ENCODE measurements around the gene NBAS. TPM values are rescaled to one million over a fixed set of nuclear protein-coding genes. Genes with fewer than 3 reads are reported as not detected.

The NBAS gene
- total RNA-seq, 1 experiment from 2014 or later: 32.5 TPM

- no peak overlapping the region for H4K91ac ChIP-seq (ENCODE audit: insufficient read length, low read depth, low read length)
- H3K56ac ChIP-seq (ENCODE audit: insufficient read length, low read depth, low read length): no peak overlapping the region
- H3K79me2 ChIP-seq (ENCODE audit: insufficient read depth, low read length): no peaks in the 10 kb centered on the region
- no peak overlapping the region for H2BK20ac ChIP-seq (ENCODE audit: low read depth, low read length, poor library complexity, severe bottlenecking)
- no peaks in the 10 kb centered on the region for H3K79me1 ChIP-seq (ENCODE audit: insufficient read depth, low read depth, low read length, poor library complexity, severe bottlenecking)
- no peak for DNase-seq
- no peaks in the 10 kb centered on the region for H3K23me2 ChIP-seq (ENCODE audit: insufficient read length, low read depth, low read length, poor library complexity, severe bottlenecking)
- H4K20me1 ChIP-seq (ENCODE audit: control insufficient read depth, insufficient read depth, insufficient read length): no peaks in the 10 kb centered on the region
- H3K9me3 ChIP-seq (ENCODE audit: control insufficient read depth, low read depth, low read length): no peaks in the 10 kb centered on the region
- no peaks in the 10 kb centered on the region for H3K27me3 ChIP-seq (ENCODE audit: insufficient read depth, low read length)
- Mint-ChIP-seq H3K4me1 (0 out of 4 replicates have a peak, but pooled peaks cover 0 to 2% of the 10 kb centered on the region in 2 experiments), H3K27me3 (ENCODE audit: low read depth) (no peaks in the 10 kb centered on the region), H3K36me3 (ENCODE audit: insufficient read depth in 1 of 3, low read depth in 3 of 3) (peaks cover 0 to 4% (median 4%) of the 10 kb centered on the region in 3 experiments; a peak in 4 of 7 replicates), H3K27ac (no peak overlapping the region), H3K4me3 (no peak overlapping the region), H3K9me3 (no peaks in the 10 kb centered on the region)
- no peak overlapping the region for H2AFZ ChIP-seq (ENCODE audit: low read length)
- no peak overlapping the region for H2AK5ac ChIP-seq (ENCODE audit: insufficient read length, low read length)
- no peaks in the 10 kb centered on the region for H3K4me1 ChIP-seq (ENCODE audit: insufficient read depth, low read length)
- no peak overlapping the region for H2BK5ac ChIP-seq (ENCODE audit: insufficient read length, low read length)
- no peak overlapping the region for H2BK12ac ChIP-seq (ENCODE audit: insufficient read length, low read depth, low read length)
- no peak overlapping the region for H3K18ac ChIP-seq (ENCODE audit: insufficient read length, low read depth, low read length)
- no peak overlapping the region for H4K5ac ChIP-seq (ENCODE audit: insufficient read length, low read depth, low read length)
- WGBS (ENCODE audit: extremely low coverage, insufficient read length, low lambda C conversion rate): no CpG with 5 or more reads among the region's 1 CpG
- no peak overlapping the region for H3K9ac ChIP-seq (ENCODE audit: extremely low read depth, insufficient read length, low read length)
- no peak for TF ChIP-seq CTCF (conservative IDR thresholded peaks at IDR 0.05)
- no peak overlapping the region for H2BK15ac ChIP-seq (ENCODE audit: low read depth, low read length)
- H3K4me2 ChIP-seq (ENCODE audit: insufficient read depth, insufficient read length, low read length): no peak overlapping the region
- no peak overlapping the region for H3K23ac ChIP-seq (ENCODE audit: insufficient read length, low read depth, low read length)
- H3K27ac ChIP-seq (ENCODE audit: insufficient read length, low read depth, low read length): no peak overlapping the region
- H3K4ac ChIP-seq (ENCODE audit: low read depth, low read length): no peak overlapping the region
- H3K14ac ChIP-seq (ENCODE audit: insufficient read depth, low read length): no peak overlapping the region
- H2BK120ac ChIP-seq (ENCODE audit: low read depth, low read length, poor library complexity, severe bottlenecking): no peak overlapping the region
- no peak overlapping the region for H3T11ph ChIP-seq (ENCODE audit: low read length)
- no peak overlapping the region for H4K8ac ChIP-seq (replicated peaks; ENCODE audit: insufficient read length, low read depth, low read length)
These were observed 101.0 kb downstream of the NBAS start for GRCh38 chr2:15460112-15460620.
